Esophagus muscularis mucosa (tissue), 4 donors: ENCODE results near the gene GYG1. TPM values are rescaled to one million over a fixed set of nuclear protein-coding genes. Genes with fewer than 3 reads are reported as not detected.

ENCODE experiments used
- DNase-seq: peaks from one replicate; pipeline ENCODE4 v3.0.0-alpha.2; 2017; ENCODE audit errors: extremely low spot score
- H3K27ac ChIP-seq, 4 donors: fragments of 200-600 bp; sonication (generic); replicated peaks in 1 of 4; 1 replicate in 3 of 4; 2 replicates in 1 of 4; pipeline ENCODE4 v1.5.1; 2016 to 2019; ENCODE audit warnings: mild to moderate bottlenecking in 1 of 4
- H3K27me3 ChIP-seq, 4 donors: fragments of 200-600 bp; sonication (generic); one replicate each; pipeline versions ENCODE4 v1.5.1 to v1.6.0; 2016 to 2019
- H3K36me3 ChIP-seq, 4 donors: fragments of 200-600 bp; sonication (generic); one replicate each; pipeline ENCODE4 v1.5.1; 2016 to 2019
- H3K4me1 ChIP-seq, 4 donors: fragments of 200-600 bp; sonication (generic); one replicate each; pipeline ENCODE4 v1.5.1; 2016 to 2019
- H3K4me3 ChIP-seq, 4 donors: fragments of 200-600 bp; sonication (generic); 1 replicate in 2 of 4; 2 replicates in 2 of 4; pipeline ENCODE4 v1.5.1; 2016 to 2019; ENCODE audit warnings: mild to moderate bottlenecking in 4 of 4, moderate library complexity in 1 of 4
- H3K9me3 ChIP-seq, 4 donors: fragments of 200-600 bp; sonication (generic); 1 replicate in 3 of 4; 2 replicates in 1 of 4; pipeline ENCODE4 v1.5.1; 2016 to 2019
- CTCF ChIP-seq, 3 experiments: fragments of 200-600 bp in 2 of 3; fragments of 450-650 bp in 1 of 3; sonication (generic) in 2 of 3; IDR thresholded peaks; one replicate each; pipeline ENCODE4 v1.5.1; 2017 to 2019; ENCODE audit warnings: antibody characterized with exemption in 3 of 3, mild to moderate bottlenecking in 2 of 3, moderate library complexity in 1 of 3
- EP300 ChIP-seq: sonication (generic); formaldehyde crosslinking; IDR thresholded peaks from one replicate; pipeline ENCODE4 v1.6.1; 2017; ENCODE audit warnings: antibody characterized with exemption
- POLR2A ChIP-seq: fragments of 450-650 bp; IDR thresholded peaks from one replicate; pipeline ENCODE4 v1.6.1; 2017; ENCODE audit warnings: antibody characterized with exemption, moderate library complexity, mild to moderate bottlenecking, low read depth
- POLR2AphosphoS5 ChIP-seq, 2 donors: sonication (generic); formaldehyde crosslinking; IDR thresholded peaks; one replicate each; pipeline ENCODE4 v1.6.1; 2017; ENCODE audit warnings: antibody characterized with exemption in 2 of 2
- WGBS: methylation state at CpG from one replicate; pipeline ENCODE4 v1.1.5; 2018; 5-methylcytosine and 5-hydroxymethylcytosine counted together
- intact Hi-C: fragments of 100-400 bp; cut with DNase I; formaldehyde crosslinking; loops from one replicate; pipeline ENCODE4 v1.15.1; 2023
- total RNA-seq, 4 donors: library from RNA; depleted of rRNA; stranded (reverse); fragments of >200 nt; gene quantifications; one replicate each; pipeline versions ENCODE4 v1.1.0 to v1.2.1, GENCODE V29; 2016

GYG1 gene
- total RNA-seq, 4 donors from 2014 or later: 101 to 177 (median 141) TPM

DNA sequence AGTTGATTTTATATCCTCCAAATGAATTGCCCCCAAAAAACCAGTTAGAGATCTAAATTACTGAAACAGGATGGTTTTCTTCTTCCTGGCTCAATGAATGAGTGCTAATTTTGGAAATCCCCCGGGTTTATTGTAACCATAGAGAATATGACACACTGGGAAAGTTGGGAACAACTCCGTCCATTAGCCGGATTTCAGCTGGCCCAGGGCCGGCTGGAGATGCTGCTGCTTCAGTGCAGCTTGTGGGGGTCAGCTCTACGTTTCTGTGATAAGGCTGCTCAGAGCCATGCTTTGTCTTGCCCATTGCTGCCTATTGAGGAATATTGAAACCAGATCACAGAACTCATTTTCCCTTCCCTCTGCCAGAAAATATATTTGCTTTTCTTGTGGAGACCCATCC, 20.3 kb downstream of the GYG1 start:
- TF ChIP-seq POLR2A: no peak
- no peak for TF ChIP-seq POLR2AphosphoS5 (IDR thresholded peaks at IDR 0.05)
- no peak for TF ChIP-seq EP300
- TF ChIP-seq CTCF (IDR thresholded peaks at IDR 0.05): no peak
- Histone ChIP-seq H3K27ac (peak overlapping the region; percentile 71 to 81 (median 72)), H3K27me3 (no peaks in the 10 kb centered on the region), H3K4me1 (peaks cover 15 to 65% (median 56%) of the 10 kb centered on the region in 4 donors), H3K36me3 (peaks cover 12 to 82% (median 56%) of the 10 kb centered on the region in 4 donors), H3K9me3 (no peaks in the 10 kb centered on the region), H3K4me3 (no peak overlapping the region)
- 51% methylated on average over 5 of the region's 5 CpGs for WGBS
- DNase-seq: no peak
- intact Hi-C loops: loop anchor here (10.0 kb wide), 1 partner anchor 57 kb away; no protein-coding TSS in a partner anchor

DNA sequence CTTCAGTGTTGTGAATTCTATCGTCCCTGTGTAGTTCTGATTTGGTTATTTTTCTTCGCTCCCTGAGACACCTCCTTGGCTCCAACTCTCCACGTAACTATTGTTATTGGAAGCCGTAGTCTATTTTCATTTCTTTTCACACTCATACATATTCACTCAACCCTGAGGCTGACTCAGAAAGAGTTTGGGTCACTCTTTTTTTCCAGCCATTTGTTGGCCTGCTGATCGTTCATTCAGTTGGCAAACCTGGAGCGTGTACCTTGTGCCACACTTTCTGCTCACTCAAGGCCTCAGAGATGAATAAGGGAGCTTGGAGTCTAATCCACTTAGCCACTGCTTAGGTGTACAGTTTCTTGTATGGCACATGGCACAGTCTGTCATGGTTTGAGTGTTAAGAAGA, 22.4 kb downstream of the GYG1 start:
- no peak for TF ChIP-seq CTCF (IDR thresholded peaks at IDR 0.05)
- no peak for TF ChIP-seq EP300
- no peak for TF ChIP-seq POLR2A
- no peak for TF ChIP-seq POLR2AphosphoS5 (IDR thresholded peaks at IDR 0.05)
- Histone ChIP-seq H3K4me3 (no peak overlapping the region), H3K27me3 (no peaks in the 10 kb centered on the region), H3K9me3 (no peaks in the 10 kb centered on the region), H3K36me3 (peaks cover 12 to 67% (median 38%) of the 10 kb centered on the region in 4 donors), H3K27ac (peak overlapping the region in 2 of 4 donors; percentile 3 to 22), H3K4me1 (peaks cover 33 to 86% (median 76%) of the 10 kb centered on the region in 4 donors)
- intact Hi-C loops: loop anchor here (10.0 kb wide), 1 partner anchor 59 kb away; no protein-coding TSS in a partner anchor
- 75% methylated on average over 6 of the region's 6 CpGs for WGBS
- no peak for DNase-seq

DNA sequence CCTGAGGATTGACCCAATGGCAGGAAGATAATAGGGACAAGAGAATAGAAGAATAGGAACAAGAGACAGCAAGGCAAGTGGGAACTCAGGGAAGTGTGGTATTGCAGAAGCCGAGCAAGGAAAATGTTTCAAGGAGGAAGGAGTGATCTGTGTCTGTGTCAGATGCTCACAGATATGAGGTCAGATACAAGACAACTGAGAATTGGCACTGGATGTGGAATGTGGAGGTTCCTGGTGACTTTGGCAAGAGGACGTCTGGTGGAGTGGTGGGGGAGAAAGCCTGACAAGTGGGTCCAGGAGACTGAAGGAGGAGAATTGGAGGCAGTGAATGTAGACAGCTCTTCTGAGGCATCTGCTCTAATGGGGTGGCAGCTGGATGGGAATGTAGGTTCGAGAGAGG, 24.1 kb downstream of the GYG1 start:
- DNase-seq: no peak
- H3K27ac ChIP-seq: peak overlapping the region in 3 of 4 donors; percentile 14 to 71 (median 15)
- no peak overlapping the region for H3K4me3 ChIP-seq
- no peaks in the 10 kb centered on the region for H3K9me3 ChIP-seq
- H3K4me1 ChIP-seq: peaks cover 48 to 91% (median 80%) of the 10 kb centered on the region in 4 donors
- 71% methylated on average over 3 of the region's 3 CpGs for WGBS
- intact Hi-C loops: loop anchor here (10.0 kb wide), 1 partner anchor 61 kb away; no protein-coding TSS in a partner anchor
- peaks cover 9 to 68% (median 28%) of the 10 kb centered on the region in 4 donors for H3K36me3 ChIP-seq
- TF ChIP-seq POLR2A (no peak), POLR2AphosphoS5 (IDR thresholded peaks at IDR 0.05) (no peak), EP300 (no peak), CTCF (IDR thresholded peaks at IDR 0.05) (no peak)
- no peaks in the 10 kb centered on the region for H3K27me3 ChIP-seq

DNA sequence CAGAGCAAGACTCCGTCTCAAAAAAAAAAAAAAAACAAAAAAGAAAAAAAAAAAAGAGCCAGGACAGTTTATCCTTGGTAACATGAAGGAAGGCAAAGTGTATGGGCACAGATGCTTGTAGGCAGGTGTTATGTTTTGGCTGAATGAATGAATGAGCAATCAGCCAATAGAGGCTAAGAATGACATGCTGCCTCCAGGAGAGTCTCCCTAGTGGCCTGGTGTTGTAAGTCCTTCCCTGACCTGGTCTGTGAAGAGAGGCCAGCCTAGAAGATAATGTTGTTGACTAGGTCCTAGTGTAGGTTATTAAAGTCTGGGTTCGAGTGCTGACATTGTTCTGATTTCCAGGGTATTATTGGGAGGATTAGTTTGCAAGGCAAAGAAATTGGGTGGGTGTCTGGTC, 24.9 kb downstream of the GYG1 start:
- no peak for TF ChIP-seq CTCF (IDR thresholded peaks at IDR 0.05)
- no peak for TF ChIP-seq EP300
- no peak for TF ChIP-seq POLR2AphosphoS5 (IDR thresholded peaks at IDR 0.05)
- no peak for TF ChIP-seq POLR2A
- WGBS: 95% methylated on average over 2 of the region's 2 CpGs
- peak overlapping the region; percentile 46 to 71 (median 54) for H3K27ac ChIP-seq
- no peaks in the 10 kb centered on the region for H3K27me3 ChIP-seq
- H3K4me1 ChIP-seq: peaks cover 46 to 91% (median 80%) of the 10 kb centered on the region in 4 donors
- DNase-seq: no peak
- no peak overlapping the region for H3K4me3 ChIP-seq
- peaks cover 9 to 68% (median 26%) of the 10 kb centered on the region in 4 donors for H3K36me3 ChIP-seq
- intact Hi-C loops: loop anchor here (10.0 kb wide), 1 partner anchor 61 kb away; no protein-coding TSS in a partner anchor
- no peaks in the 10 kb centered on the region for H3K9me3 ChIP-seq
